D721Med (cell line): ENCODE data around the gene VARS2.

Experiments
- DNase-seq: peaks from one replicate; pipeline ENCODE4 v3.0.0; 2011; ENCODE audit warnings: low spot score; ENCODE audit not compliant: insufficient read length
- FAIRE-seq: peaks from 2 replicates; lab custom pipeline; 2011; peaks lifted over from hg19 to GRCh38; lab: Jason Lieb, UNC
- CTCF ChIP-seq: IDR thresholded peaks from 2 replicates; pipeline ENCODE4 v1.5.1; 2012; ENCODE audit warnings: mild to moderate bottlenecking, control low read depth; ENCODE audit not compliant: insufficient read depth; ENCODE audit errors: missing control alignments

Gene VARS2

GRCh38 chr6:30890646-30891449 is 23.2 kb upstream of the VARS2 start:
- no peak for TF ChIP-seq CTCF
- FAIRE-seq (no peak), DNase-seq (no peak)

- no peak for TF ChIP-seq CTCF
- no peak for FAIRE-seq
These were observed 22.7 kb upstream of the VARS2 start for GRCh38 chr6:30891450-30891723.

GRCh38 chr6:30891816-30892538 is 22.1 kb upstream of the VARS2 start:
- FAIRE-seq (no peak), DNase-seq (no peak)
- no peak for TF ChIP-seq CTCF

More at GRCh38 chr6:30891450-30891723, 22.7 kb upstream of the VARS2 start:
- DNase-seq, result no peak

GRCh38 chr6:30893001-30893591 is 20.9 kb upstream of the VARS2 start:
- DNase-seq (no peak), FAIRE-seq (no peak)
- TF ChIP-seq CTCF, result no peak

- FAIRE-seq (no peak), DNase-seq (no peak)
- no peak for TF ChIP-seq CTCF
These were observed 20.4 kb upstream of the VARS2 start for GRCh38 chr6:30893666-30894065.

GRCh38 chr6:30894381-30894780 is 19.7 kb upstream of the VARS2 start:
- FAIRE-seq (no peak), DNase-seq (no peak)
- TF ChIP-seq CTCF, result no peak
